LNCAP (cell line): ENCODE data around the gene APMAP.

Experiments used
- CTCF ChIP-seq: fragments of 450-650 bp; IDR thresholded peaks from 2 replicates; pipeline ENCODE4 v1.5.1; 2017; ENCODE audit warnings: mild to moderate bottlenecking

Gene APMAP

GRCh38 chr20:25003002-25003401, 10.5 kb upstream of the APMAP start:
- TF ChIP-seq CTCF, result no peak

DNA sequence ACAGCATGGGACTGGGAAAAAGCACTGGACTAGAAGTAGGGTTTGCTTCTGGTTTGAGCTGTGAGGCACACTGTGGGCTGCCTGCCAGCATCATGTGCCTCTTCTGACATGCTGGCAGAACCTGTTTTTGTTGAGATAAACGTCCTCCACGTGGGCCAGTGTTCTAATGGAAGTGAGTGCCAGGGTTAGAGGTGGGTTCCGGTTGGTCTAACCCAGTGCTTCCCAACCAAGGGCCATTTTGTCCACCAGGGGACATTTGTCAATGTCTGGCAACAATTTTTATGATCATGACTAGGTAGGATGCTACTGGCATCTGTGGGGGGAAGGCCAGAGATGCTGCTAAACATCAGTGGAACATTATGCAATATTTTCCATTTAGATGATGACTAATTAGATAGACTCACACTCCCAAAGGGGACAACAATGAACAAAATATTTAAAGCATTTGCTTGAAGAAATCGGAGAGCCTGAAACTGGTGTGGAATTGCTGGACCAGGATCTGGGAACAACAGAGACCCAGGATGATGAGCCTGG, 7.8 kb upstream of the APMAP start:
- TF ChIP-seq CTCF, result no peak

- TF ChIP-seq CTCF, result no peak
Measured at GRCh38 chr20:24999568-24999967, 7.0 kb upstream of the APMAP start.

DNA sequence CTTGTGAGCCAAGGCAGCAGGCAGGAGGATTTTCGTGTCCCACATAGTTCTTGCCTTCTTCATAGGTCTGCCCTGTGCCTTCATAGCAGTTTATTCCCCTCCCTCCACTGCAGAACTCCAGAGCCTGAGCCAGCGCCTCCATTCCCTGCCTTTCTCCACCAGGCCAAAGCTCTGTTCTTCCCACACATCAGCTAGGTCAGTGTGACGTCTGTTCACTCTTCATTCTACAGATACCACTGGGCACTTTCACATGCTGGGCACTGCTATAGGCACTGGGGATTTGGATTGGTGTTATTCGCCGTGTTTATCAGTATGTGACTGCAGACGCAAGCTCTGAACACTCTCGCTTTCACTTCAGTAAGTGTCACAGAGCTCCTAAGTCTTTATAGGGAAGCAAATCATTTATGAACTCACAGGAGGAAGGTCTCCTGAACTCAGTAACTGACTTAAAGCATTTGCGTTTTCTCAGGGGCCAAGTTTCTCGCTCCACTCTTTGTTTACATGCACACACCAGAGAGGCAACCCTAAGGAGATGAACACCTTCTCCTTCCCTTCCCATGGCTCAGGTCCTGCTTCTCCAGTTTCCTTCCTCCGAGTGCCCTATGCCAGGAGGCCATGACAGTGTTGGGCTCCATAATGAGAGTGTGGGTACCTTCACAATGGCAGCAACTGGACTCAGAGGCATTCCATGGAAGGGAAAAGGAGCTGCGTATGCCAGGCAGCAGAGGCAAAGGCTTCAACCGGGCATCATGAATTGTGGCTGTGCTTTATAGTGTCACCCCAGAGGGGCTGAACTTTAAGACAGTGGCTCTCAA, 6.3 kb upstream of the APMAP start:
- no peak for TF ChIP-seq CTCF

DNA sequence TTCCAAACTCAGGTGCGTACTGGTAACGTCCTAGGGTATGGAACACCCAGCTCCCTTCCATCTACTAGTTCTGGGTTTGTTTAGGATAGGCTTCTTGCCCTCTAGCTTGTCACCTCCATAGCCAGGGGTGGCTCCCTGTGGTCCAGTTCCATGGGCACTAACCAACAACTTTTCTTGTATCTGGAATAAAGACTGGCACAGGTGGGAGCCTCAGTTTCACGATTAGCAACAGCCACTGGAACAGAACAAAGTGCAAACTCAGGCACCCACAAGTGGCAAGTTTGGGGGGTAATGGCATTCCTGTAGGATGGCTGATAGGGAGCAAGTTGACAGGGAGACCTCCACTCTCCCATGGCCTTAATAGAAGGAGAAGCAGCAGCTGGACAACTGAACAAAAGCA, 5.6 kb upstream of the APMAP start:
- TF ChIP-seq CTCF, result no peak

- TF ChIP-seq CTCF, result no peak
Measured at GRCh38 chr20:24996449-24997377, 4.2 kb upstream of the APMAP start.

- no peak for TF ChIP-seq CTCF
Measured at GRCh38 chr20:24995741-24996448, 3.3 kb upstream of the APMAP start.
